HG03432 (cell line): ENCODE measurements around the gene LIF.

ENCODE experiments used
- ATAC-seq: cut with Tn5 transposase; IDR thresholded peaks from one replicate; pipeline ENCODE4 v1.9.1; 2021; ENCODE audit warnings: mild to moderate bottlenecking, moderate library complexity; ENCODE audit not compliant: unreplicated experiment

The LIF gene

GRCh38 chr22:30284666-30285065 lies 38.1 kb upstream of the LIF start:
- ATAC-seq: no peak

GRCh38 chr22:30284172-30284571 lies 37.6 kb upstream of the LIF start:
- ATAC-seq: no peak

- no peak for ATAC-seq
Observed at GRCh38 chr22:30283342-30283741, 36.8 kb upstream of the LIF start.

GRCh38 chr22:30282616-30283046 lies 36.1 kb upstream of the LIF start:
- ATAC-seq: no peak

- no peak for ATAC-seq
Observed at GRCh38 chr22:30280505-30280904, 33.9 kb upstream of the LIF start.

DNA sequence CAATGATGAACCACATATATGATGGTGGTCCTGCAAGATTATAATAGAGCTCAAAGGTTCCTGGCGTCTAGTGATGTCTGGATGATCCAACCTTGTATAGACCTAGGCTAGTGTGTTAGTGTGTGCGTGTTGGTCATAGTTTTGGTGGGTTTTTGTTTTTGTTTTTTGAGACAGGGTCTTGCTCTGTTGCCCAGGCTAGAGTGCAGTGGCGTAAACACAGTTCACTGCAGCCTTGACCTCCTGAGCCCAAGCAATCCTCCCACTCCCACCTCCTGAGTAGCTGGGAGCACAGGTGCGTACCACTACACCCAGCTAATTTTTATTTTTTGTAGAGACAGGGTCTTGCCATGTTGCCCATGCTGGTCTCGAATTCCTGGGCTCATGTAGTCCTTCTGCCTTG lies 33.4 kb upstream of the LIF start:
- no peak for ATAC-seq

- ATAC-seq: no peak
Observed at GRCh38 chr22:30279046-30279788, 32.7 kb upstream of the LIF start.

DNA sequence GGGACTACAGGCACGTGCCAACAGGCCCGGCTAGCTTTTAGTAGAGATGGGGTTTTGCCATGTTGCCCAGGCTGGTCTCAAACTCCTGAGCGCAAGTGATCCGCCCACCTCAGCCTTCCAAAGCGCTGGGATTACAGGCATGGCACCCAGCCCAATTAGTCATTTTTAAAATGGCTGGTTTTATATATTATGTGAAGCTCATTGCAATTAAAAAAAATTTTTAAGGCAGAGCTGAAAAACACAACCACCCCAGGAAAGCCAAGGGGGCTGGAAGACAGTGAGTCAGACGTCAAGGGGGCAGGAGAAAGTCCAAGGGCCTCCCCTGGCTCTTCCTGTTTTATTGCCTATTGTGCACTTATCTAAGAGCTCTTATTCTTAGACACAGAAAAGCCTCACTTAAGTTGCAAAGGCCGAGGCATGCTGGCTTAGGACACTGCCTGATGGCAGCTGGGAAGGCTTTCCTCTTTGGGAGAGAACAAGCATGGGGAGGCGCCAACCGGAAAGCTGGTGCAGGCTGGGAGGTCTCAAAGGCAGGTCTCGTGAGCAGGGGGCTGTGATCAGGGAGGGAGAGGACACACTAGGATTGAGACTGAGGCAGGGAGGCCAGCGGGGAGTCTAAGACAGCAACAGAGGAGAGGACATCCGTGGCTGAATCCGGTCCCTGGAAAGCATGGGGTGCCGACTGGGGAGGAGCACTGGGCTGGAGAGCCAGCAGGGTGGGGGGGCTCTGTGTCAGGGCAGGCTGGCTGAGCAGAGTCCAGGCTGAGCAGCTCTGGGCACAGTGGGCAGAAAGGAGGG lies 31.2 kb upstream of the LIF start:
- no peak for ATAC-seq

DNA sequence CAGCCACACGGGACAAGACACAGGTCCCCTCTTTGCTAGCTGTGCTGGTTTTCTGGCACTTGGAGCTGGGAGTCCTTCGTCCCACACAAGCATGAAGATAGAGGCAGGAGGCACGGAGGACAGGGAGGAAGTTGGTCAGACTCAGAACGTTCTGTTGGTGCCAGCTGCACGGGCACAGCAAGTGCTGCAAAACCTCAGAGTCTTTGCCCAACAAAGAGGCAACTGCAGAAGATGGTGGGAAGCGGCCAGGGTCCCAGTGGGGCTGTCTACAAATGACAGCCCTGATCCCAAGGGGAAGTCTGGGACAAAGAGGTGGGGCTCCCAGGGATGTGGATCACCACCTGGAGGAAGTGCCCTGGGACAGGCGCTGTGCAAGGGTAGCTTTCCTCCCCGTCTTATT lies 29.5 kb upstream of the LIF start:
- ATAC-seq: no peak

- ATAC-seq: no peak
Observed at GRCh38 chr22:30275625-30276024, 29.1 kb upstream of the LIF start.

- no peak for ATAC-seq
Observed at GRCh38 chr22:30274437-30274812, 27.9 kb upstream of the LIF start.

DNA sequence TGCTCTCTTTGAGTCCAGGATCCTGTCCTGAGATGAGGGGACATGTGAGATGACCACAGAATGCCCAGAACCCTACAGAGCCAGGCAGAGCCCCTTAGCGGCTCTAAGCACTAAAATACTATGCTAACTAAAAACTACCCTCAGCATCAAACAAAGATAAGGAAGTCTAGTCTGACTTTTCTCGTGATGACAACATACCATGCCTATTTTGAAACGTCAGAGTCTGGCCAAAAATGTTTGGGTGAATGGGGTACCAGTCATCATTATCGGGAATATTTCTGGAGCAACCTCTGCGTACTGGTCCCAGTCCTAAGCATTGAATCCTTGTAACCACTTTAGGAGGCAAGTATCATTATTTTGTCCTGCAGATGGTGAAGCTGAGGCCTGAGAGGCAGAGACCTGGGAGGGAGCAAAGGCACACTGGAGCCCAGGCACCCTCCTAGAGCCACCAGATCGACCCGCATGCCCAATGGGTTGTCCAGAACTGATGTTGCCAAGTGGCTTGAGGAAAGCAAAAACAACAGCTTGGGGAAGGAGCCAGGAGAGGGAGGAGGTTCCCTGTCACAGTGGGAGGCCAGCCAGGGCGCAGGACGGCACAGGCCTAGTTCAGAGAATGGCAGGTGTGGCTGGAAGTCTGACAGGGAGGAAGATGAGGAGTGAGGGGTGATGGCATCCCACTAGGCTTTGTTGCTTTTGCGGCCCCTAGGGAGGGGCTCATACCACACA lies 27.3 kb upstream of the LIF start:
- ATAC-seq: no peak

- ATAC-seq: no peak
Observed at GRCh38 chr22:30272781-30273601, 26.4 kb upstream of the LIF start.

GRCh38 chr22:30270832-30271231 lies 24.3 kb upstream of the LIF start:
- no peak for ATAC-seq

GRCh38 chr22:30268331-30268730 lies 21.8 kb upstream of the LIF start:
- no peak for ATAC-seq

DNA sequence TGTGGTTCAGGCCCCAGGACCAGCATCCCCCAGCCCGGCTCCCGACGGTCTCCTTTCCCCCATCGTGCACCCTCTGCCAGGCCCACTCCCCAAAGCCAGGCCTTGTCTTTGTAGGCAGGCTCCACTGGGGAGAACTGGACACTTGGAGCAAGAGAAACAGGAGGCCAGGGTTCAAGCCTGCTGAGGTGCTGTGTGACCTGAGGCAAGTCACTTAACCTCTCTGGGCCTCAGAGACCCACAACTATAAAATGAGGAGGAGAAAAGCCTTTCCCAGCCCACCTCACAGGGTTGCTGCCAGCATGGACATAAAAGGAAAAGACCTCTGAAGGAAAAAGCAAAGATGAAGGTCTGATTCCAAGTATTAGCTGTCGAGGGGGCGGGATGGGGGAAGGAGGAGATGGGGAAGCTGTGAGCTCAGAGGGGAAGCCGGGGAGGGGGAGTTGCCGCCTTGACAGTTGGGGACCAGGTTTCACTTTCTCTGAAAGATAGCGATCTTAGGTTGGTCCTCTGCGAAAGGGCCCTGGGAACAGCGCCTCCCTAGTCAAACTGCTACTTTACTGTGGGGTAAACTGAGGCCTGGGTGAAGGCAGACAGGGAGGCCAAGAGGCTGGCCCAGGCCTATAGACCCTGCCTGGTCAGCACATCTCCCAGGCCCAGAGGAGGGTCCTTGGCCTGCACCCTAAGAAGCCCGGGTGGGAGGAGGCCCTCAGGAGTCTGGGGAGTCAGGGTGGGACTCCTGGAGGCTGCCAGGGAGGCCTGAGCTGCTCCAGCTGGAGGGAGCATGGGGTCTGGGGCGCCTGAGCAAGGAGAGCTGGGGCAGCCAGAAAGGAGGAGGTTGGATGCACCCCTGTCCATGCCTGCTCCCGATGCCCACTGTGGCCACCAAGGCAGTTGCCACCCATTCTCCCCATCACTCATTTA lies 21.1 kb upstream of the LIF start:
- ATAC-seq: no peak

- ATAC-seq: peak; percentile 15
Observed at GRCh38 chr22:30266445-30267381, 20.2 kb upstream of the LIF start, which contains the start of gene OSM. OSM (minus strand) TSS chr22:30266851; CDS start chr22:30266799, 52 bp downstream.

- ATAC-seq: peak; percentile 69
Observed at GRCh38 chr22:30265823-30266444, 19.4 kb upstream of the LIF start.
